Calu3 (cell line): ENCODE results near the gene TTC9B. TPM values are rescaled to one million over a fixed set of nuclear protein-coding genes. Genes with fewer than 3 reads are reported as not detected.

ENCODE experiments used
- BruUV-seq: library from RNA; stranded (reverse); fragments of 400-500 nt; replicated peaks from 2 replicates; lab custom pipeline; 2021; lab: Mats Ljungman, UMichigan
- CTCF ChIA-PET: fragments of 300-600 bp; sonication (Branson Sonifier 250); formaldehyde crosslinking; loops from one replicate; lab custom pipeline; 2022; ENCODE audit warnings: antibody characterized with exemption; lab: Charles Lee
- DNase-seq: peaks from one replicate; pipeline ENCODE4 v3.0.0; 2022
- H3K27ac Mint-ChIP-seq: one replicate; pipeline ENCODE4 v1.8.0; 2022; ENCODE audit warnings: mixed read lengths; ENCODE audit not compliant: unreplicated experiment
- H3K27me3 Mint-ChIP-seq: one replicate; pipeline ENCODE4 v1.8.0; 2022; ENCODE audit warnings: mixed read lengths; ENCODE audit not compliant: unreplicated experiment
- H3K36me3 Mint-ChIP-seq: one replicate; pipeline ENCODE4 v1.8.0; 2022; ENCODE audit warnings: mild to moderate bottlenecking, moderate library complexity, mixed read lengths; ENCODE audit not compliant: insufficient read depth, unreplicated experiment
- H3K4me1 Mint-ChIP-seq: one replicate; pipeline ENCODE4 v1.8.0; 2022; ENCODE audit warnings: mild to moderate bottlenecking, low read depth, mixed read lengths; ENCODE audit not compliant: unreplicated experiment
- H3K4me3 Mint-ChIP-seq: one replicate; pipeline ENCODE4 v1.8.0; 2022; ENCODE audit warnings: mild to moderate bottlenecking, low read depth, moderate library complexity, mixed read lengths; ENCODE audit not compliant: unreplicated experiment
- H3K9me3 Mint-ChIP-seq: one replicate; pipeline ENCODE4 v1.8.0; 2022; ENCODE audit warnings: low read depth, mixed read lengths; ENCODE audit not compliant: unreplicated experiment
- CTCF ChIP-seq: fragments of 200-600 bp; IDR thresholded peaks from one replicate; pipeline ENCODE4 v1.8.0; 2022; ENCODE audit warnings: antibody characterized with exemption; ENCODE audit not compliant: unreplicated experiment
- intact Hi-C: fragments of 100-400 bp; cut with micrococcal nuclease; formaldehyde crosslinking; loops from one replicate; pipeline ENCODE4 v1.10.0; 2022; ENCODE audit not compliant: unreplicated experiment
- total RNA-seq: library from RNA; stranded (reverse); gene quantifications from 2 replicates; pipeline ENCODE4 v1.2.3, GENCODE V29; 2022

Gene TTC9B
- total RNA-seq, 1 experiment from 2014 or later = not detected

GRCh38 chr19:40266119-40266518, 47.9 kb upstream of the TTC9B start:
- no peak for DNase-seq
- Mint-ChIP-seq H3K36me3 (peaks cover 55% of the 10 kb centered on the region), H3K4me3 (no peak overlapping the region), H3K27ac (no peak overlapping the region), H3K9me3 (no peaks in the 10 kb centered on the region), H3K4me1 (no peaks in the 10 kb centered on the region), H3K27me3 (no peaks in the 10 kb centered on the region)
- no peak for TF ChIP-seq CTCF
- BruUV-seq = no TSS peak
- intact Hi-C loops = no loop called here
- CTCF ChIA-PET = no interaction called here

- CTCF ChIA-PET = no interaction called here
- Mint-ChIP-seq H3K4me1 (no peaks in the 10 kb centered on the region), H3K27me3 (no peaks in the 10 kb centered on the region), H3K4me3 (no peak overlapping the region), H3K9me3 (no peaks in the 10 kb centered on the region), H3K36me3 (peaks cover 55% of the 10 kb centered on the region), H3K27ac (peak overlapping the region; percentile 13)
- intact Hi-C loops = no loop called here
- BruUV-seq = no TSS peak
- no peak for TF ChIP-seq CTCF
- DNase-seq = no peak
Measured at GRCh38 chr19:40265763-40266099, 47.5 kb upstream of the TTC9B start.

GRCh38 chr19:40265055-40265762, 47.0 kb upstream of the TTC9B start:
- Mint-ChIP-seq H3K27ac (peak overlapping the region; percentile 13), H3K27me3 (no peaks in the 10 kb centered on the region), H3K9me3 (no peaks in the 10 kb centered on the region), H3K4me1 (no peaks in the 10 kb centered on the region), H3K36me3 (peaks cover 54% of the 10 kb centered on the region), H3K4me3 (no peak overlapping the region)
- no peak for DNase-seq
- intact Hi-C loops = no loop called here
- BruUV-seq = no TSS peak
- no peak for TF ChIP-seq CTCF
- CTCF ChIA-PET = no interaction called here

GRCh38 chr19:40264314-40265054, 46.3 kb upstream of the TTC9B start:
- no TSS peak for BruUV-seq
- DNase-seq = no peak
- peaks cover 47% of the 10 kb centered on the region for H3K36me3 Mint-ChIP-seq
- H3K27me3 Mint-ChIP-seq = no peaks in the 10 kb centered on the region
- no peaks in the 10 kb centered on the region for H3K9me3 Mint-ChIP-seq
- no peaks in the 10 kb centered on the region for H3K4me1 Mint-ChIP-seq
- H3K27ac Mint-ChIP-seq = no peak overlapping the region
- CTCF ChIA-PET = no interaction called here
- intact Hi-C loops = no loop called here
- TF ChIP-seq CTCF = no peak
- H3K4me3 Mint-ChIP-seq = no peak overlapping the region
